SU-DHL-6 (cell line): Measurements from ENCODE around the gene MYCBPAP.

Experiments
- H2AFZ ChIP-seq: fragments of 200-600 bp; sonication (generic); 2 replicates; pipeline ENCODE4 v1.6.1; 2014; ENCODE audit warnings: low read depth, mild to moderate bottlenecking, moderate library complexity, mixed read lengths, antibody characterized with exemption, low read length; ENCODE audit not compliant: severe bottlenecking
- H3F3A ChIP-seq: fragments of 200-600 bp; shearing (Covaris generic); 2 replicates; pipeline ENCODE4 v1.6.0; 2016; ENCODE audit warnings: antibody characterized with exemption, mild to moderate bottlenecking; ENCODE audit not compliant: insufficient read depth
- H3K27ac ChIP-seq: fragments of 200-600 bp; sonication (generic); 2 replicates; pipeline ENCODE4 v1.5.1; 2016; ENCODE audit warnings: low read depth, mild to moderate bottlenecking, low read length, moderate library complexity, mixed read lengths
- H3K27me3 ChIP-seq: fragments of 200-600 bp; sonication (generic), shearing (Covaris generic); 2 replicates; pipeline ENCODE4 v1.6.0; 2014; ENCODE audit warnings: mild to moderate bottlenecking, low read length
- H3K36me3 ChIP-seq: fragments of 200-600 bp; sonication (generic); 2 replicates; pipeline ENCODE4 v1.6.1; 2014; ENCODE audit warnings: mild to moderate bottlenecking, low read length, mixed read lengths
- H3K4me2 ChIP-seq: fragments of 300-600, 200-600 bp; shearing (Covaris generic), sonication (generic); 2 replicates; pipeline ENCODE4 v1.6.0; 2014; ENCODE audit warnings: low read length, low read depth, mild to moderate bottlenecking; ENCODE audit not compliant: poor library complexity, severe bottlenecking
- H3K4me3 ChIP-seq: fragments of 200-600 bp; sonication (generic); 2 replicates; pipeline ENCODE4 v1.5.1; 2014; ENCODE audit warnings: antibody characterized with exemption, low read length, mild to moderate bottlenecking, mixed read lengths; ENCODE audit not compliant: insufficient read depth, poor library complexity, severe bottlenecking
- H3K79me2 ChIP-seq: fragments of 200-600 bp; sonication (generic); 2 replicates; pipeline ENCODE4 v1.6.1; 2014; ENCODE audit warnings: mild to moderate bottlenecking, low read length, moderate library complexity; ENCODE audit not compliant: insufficient read depth
- H3K9ac ChIP-seq: fragments of 200-600 bp; sonication (generic); 2 replicates; pipeline ENCODE4 v1.7.0; 2014; ENCODE audit warnings: mild to moderate bottlenecking, low read length
- H3K9me2 ChIP-seq: fragments of 200-600 bp; sonication (generic); replicated peaks from 2 replicates; pipeline ENCODE4 v1.6.1; 2014; ENCODE audit warnings: low read length; ENCODE audit not compliant: insufficient read depth
- H3K9me3 ChIP-seq: fragments of 200-600 bp; sonication (generic); 2 replicates; pipeline ENCODE4 v1.6.1; 2014; ENCODE audit warnings: low read length, mixed read lengths; ENCODE audit not compliant: insufficient read depth
- H4K20me1 ChIP-seq: fragments of 200-600 bp; sonication (generic); 2 replicates; pipeline ENCODE4 v1.6.1; 2014; ENCODE audit warnings: low read depth, mild to moderate bottlenecking, antibody characterized with exemption, low read length, moderate library complexity, mixed read lengths
- CTCF ChIP-seq: fragments of 200-600 bp; sonication (generic); IDR thresholded peaks from one replicate; pipeline ENCODE4 v1.5.1; 2017; ENCODE audit warnings: antibody characterized with exemption, mild to moderate bottlenecking, low read length, moderate library complexity; ENCODE audit not compliant: insufficient read depth, poor library complexity, severe bottlenecking
- EZH2phosphoT487 ChIP-seq: fragments of 200-600 bp; sonication (generic), shearing (Covaris generic); conservative IDR thresholded peaks from 2 replicates; pipeline ENCODE4 v1.6.1; 2018; ENCODE audit warnings: mild to moderate bottlenecking, antibody characterized with exemption, low read length, moderate library complexity, mixed read lengths

Gene MYCBPAP

GRCh38 chr17:50551433-50551815 lies 43.2 kb downstream of the MYCBPAP start:
- no peak overlapping the region for H3K27ac ChIP-seq
- no peak overlapping the region for H3K4me3 ChIP-seq
- no peaks in the 10 kb centered on the region for H3K79me2 ChIP-seq
- no peak for TF ChIP-seq CTCF
- no peak for TF ChIP-seq EZH2phosphoT487
- no peak overlapping the region for H3K9ac ChIP-seq
- H4K20me1 ChIP-seq, result no peaks in the 10 kb centered on the region
- H3K4me2 ChIP-seq, result no peak overlapping the region
- no peaks in the 10 kb centered on the region for H3K36me3 ChIP-seq
- no peak overlapping the region for H2AFZ ChIP-seq
- H3K9me3 ChIP-seq, result no peaks in the 10 kb centered on the region
- no peaks in the 10 kb centered on the region for H3K27me3 ChIP-seq
- no peaks in the 10 kb centered on the region for H3F3A ChIP-seq
- H3K9me2 ChIP-seq, result no peaks in the 10 kb centered on the region

- Histone ChIP-seq H3K79me2 (no peaks in the 10 kb centered on the region), H3K9ac (no peak overlapping the region), H2AFZ (no peak overlapping the region), H3F3A (no peaks in the 10 kb centered on the region), H3K9me3 (no peaks in the 10 kb centered on the region), H4K20me1 (no peaks in the 10 kb centered on the region), H3K4me2 (no peak overlapping the region), H3K27ac (no peak overlapping the region), H3K36me3 (no peaks in the 10 kb centered on the region), H3K27me3 (no peaks in the 10 kb centered on the region), H3K4me3 (no peak overlapping the region), H3K9me2 (no peaks in the 10 kb centered on the region)
- no peak for TF ChIP-seq EZH2phosphoT487
- TF ChIP-seq CTCF, result no peak
These were observed 43.6 kb downstream of the MYCBPAP start for GRCh38 chr17:50551884-50552283.

- no peaks in the 10 kb centered on the region for H4K20me1 ChIP-seq
- H3K9ac ChIP-seq, result no peak overlapping the region
- H3K9me2 ChIP-seq, result no peaks in the 10 kb centered on the region
- H3K36me3 ChIP-seq, result no peaks in the 10 kb centered on the region
- no peaks in the 10 kb centered on the region for H3K27me3 ChIP-seq
- no peaks in the 10 kb centered on the region for H3K9me3 ChIP-seq
- no peak overlapping the region for H3K27ac ChIP-seq
- no peak overlapping the region for H3K4me2 ChIP-seq
- no peaks in the 10 kb centered on the region for H3K79me2 ChIP-seq
- H2AFZ ChIP-seq, result no peak overlapping the region
- no peak overlapping the region for H3K4me3 ChIP-seq
- H3F3A ChIP-seq, result no peaks in the 10 kb centered on the region
- TF ChIP-seq CTCF (no peak), EZH2phosphoT487 (no peak)
These were observed 46.0 kb downstream of the MYCBPAP start for GRCh38 chr17:50554201-50554600.

- Histone ChIP-seq H3K9me2 (no peaks in the 10 kb centered on the region), H3K4me2 (no peak overlapping the region), H3K9me3 (no peaks in the 10 kb centered on the region), H3K27ac (no peak overlapping the region), H3F3A (no peaks in the 10 kb centered on the region), H3K79me2 (no peaks in the 10 kb centered on the region), H2AFZ (no peak overlapping the region), H3K9ac (no peak overlapping the region), H4K20me1 (no peaks in the 10 kb centered on the region), H3K4me3 (no peak overlapping the region), H3K36me3 (no peaks in the 10 kb centered on the region), H3K27me3 (no peaks in the 10 kb centered on the region)
- no peak for TF ChIP-seq CTCF
- TF ChIP-seq EZH2phosphoT487, result no peak
These were observed 48.6 kb downstream of the MYCBPAP start for GRCh38 chr17:50556803-50557202.
